ENCODE data around the gene GMDS. TPM values are rescaled to one million over a fixed set of nuclear protein-coding genes. Genes with fewer than 3 reads are reported as not detected.

The GMDS gene
- total and polyA plus RNA-seq, 2 experiments from 2014 or later, result 6.3 to 17.7 TPM

DNA sequence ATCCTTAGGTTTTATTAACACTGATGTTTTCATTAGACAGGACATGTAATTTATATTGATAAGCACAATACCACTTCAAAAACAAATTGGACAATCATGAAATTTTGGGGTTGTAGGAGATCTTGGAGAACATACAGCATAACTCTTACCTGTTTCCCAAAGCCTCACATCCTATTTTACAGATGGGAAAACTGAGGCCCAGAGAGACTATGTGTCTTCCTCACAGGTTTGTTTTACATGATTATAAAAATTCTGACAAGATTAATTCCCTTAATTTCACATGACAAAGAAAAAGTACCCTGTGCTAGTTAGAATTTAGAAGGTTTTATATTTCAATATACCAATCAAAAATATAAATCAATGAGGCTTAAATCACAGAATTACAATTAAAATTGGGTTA, 145.5 kb downstream of the GMDS start:
- Histone ChIP-seq H3K4me1 (ENCODE audit: low read depth) (no peaks in the 10 kb centered on the region), H3K4me3 (no peak overlapping the region), H3K27me3 (no peaks in the 10 kb centered on the region), H3K9me3 (ENCODE audit: low read depth) (no peaks in the 10 kb centered on the region), H3K36me3 (no peaks in the 10 kb centered on the region), H3K27ac (no peak overlapping the region)
- DNase-seq (ENCODE audit: low read depth in 1 of 2, low spot score in 1 of 2), result no peak
- TF ChIP-seq, protein P1, sequence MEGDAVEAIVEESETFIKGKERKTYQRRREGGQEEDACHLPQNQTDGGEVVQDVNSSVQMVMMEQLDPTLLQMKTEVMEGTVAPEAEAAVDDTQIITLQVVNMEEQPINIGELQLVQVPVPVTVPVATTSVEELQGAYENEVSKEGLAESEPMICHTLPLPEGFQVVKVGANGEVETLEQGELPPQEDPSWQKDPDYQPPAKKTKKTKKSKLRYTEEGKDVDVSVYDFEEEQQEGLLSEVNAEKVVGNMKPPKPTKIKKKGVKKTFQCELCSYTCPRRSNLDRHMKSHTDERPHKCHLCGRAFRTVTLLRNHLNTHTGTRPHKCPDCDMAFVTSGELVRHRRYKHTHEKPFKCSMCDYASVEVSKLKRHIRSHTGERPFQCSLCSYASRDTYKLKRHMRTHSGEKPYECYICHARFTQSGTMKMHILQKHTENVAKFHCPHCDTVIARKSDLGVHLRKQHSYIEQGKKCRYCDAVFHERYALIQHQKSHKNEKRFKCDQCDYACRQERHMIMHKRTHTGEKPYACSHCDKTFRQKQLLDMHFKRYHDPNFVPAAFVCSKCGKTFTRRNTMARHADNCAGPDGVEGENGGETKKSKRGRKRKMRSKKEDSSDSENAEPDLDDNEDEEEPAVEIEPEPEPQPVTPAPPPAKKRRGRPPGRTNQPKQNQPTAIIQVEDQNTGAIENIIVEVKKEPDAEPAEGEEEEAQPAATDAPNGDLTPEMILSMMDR (IDR thresholded peaks at IDR 0.05; ENCODE audit: low read depth, low read length), result no peak

DNA sequence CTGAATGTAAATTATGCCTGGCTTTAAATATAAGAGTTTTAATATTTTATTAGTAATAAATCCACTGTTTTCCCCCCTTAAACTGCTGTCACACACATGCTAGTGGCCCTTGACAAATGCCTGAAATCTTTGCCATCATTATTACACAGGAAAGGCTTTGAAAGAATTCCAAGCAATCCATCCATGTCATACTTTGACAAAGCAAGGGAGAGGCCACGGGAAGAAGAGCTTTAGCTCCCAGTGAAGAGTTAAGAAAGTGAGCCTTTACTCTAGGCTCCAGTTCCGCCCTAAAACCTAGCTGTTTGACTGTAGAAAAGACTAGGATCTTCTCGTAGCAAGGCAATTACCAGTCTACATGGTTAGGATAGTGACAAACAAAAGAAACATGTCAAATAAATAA, 147.9 kb downstream of the GMDS start:
- DNase-seq (ENCODE audit: low read depth in 1 of 2, low spot score in 1 of 2), result no peak
- Histone ChIP-seq H3K4me3 (no peak overlapping the region), H3K9me3 (ENCODE audit: low read depth) (no peaks in the 10 kb centered on the region), H3K27me3 (no peaks in the 10 kb centered on the region), H3K27ac (no peak overlapping the region), H3K4me1 (ENCODE audit: low read depth) (no peaks in the 10 kb centered on the region), H3K36me3 (no peaks in the 10 kb centered on the region)
- TF ChIP-seq, protein P1 (IDR thresholded peaks at IDR 0.05; ENCODE audit: low read depth, low read length), result no peak

DNA sequence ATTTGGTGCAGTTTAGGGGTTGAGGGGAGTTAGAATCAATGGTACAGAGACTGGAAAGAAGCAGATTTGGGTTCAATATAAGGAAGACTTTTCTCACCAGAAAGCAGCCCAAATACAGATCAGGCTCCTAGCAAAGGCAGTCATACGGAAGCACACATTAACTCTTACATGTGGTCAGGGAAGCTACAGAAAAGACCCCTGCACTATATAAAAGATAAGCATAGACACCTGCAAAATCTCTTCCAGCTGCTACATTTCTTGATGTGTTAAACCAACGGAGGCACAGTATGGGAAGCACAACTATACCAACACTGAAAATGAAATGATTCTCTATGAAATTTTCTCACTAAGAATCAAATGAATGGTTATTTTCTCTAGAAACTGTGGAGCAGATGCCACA, 150.8 kb downstream of the GMDS start:
- Histone ChIP-seq H3K27ac (no peak overlapping the region), H3K4me3 (no peak overlapping the region), H3K9me3 (ENCODE audit: low read depth) (no peaks in the 10 kb centered on the region), H3K4me1 (ENCODE audit: low read depth) (no peaks in the 10 kb centered on the region), H3K36me3 (no peaks in the 10 kb centered on the region), H3K27me3 (no peaks in the 10 kb centered on the region)
- no peak for DNase-seq (ENCODE audit: low read depth in 1 of 2, low spot score in 1 of 2)
- TF ChIP-seq, protein P1 (IDR thresholded peaks at IDR 0.05; ENCODE audit: low read depth, low read length), result no peak

DNA sequence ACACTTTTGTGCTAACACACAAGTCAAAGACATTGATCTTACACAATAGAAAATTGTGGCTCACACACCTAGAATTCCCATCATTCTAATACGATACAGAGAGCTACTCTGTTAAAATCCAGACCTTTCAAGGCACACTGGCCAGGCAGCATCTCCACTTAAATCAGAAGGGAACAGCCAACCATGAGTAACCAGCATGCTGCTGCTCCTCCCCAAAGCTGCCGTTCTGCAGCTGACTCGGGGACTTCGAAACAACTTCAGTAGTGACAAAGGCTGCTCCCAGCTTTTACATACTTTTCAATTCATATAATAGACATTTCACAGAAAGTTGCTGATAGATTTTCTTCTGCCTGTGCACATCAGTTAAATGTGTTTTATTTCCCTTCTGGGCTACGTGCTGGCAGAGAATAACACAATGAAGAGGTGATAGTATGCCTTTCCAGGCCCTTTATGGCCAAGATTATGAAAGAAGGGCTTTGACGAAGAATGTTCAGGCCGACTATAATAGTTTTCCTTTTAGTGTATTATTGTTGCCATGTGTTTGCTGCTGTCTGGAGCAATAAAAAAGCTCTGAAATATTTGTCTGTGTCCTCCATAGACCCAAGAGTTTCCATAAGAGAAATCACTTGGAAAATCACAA, 159.0 kb downstream of the GMDS start:
- Histone ChIP-seq H3K9me3 (ENCODE audit: low read depth) (no peaks in the 10 kb centered on the region), H3K4me1 (ENCODE audit: low read depth) (no peaks in the 10 kb centered on the region), H3K36me3 (no peaks in the 10 kb centered on the region), H3K4me3 (no peak overlapping the region), H3K27ac (no peak overlapping the region), H3K27me3 (no peaks in the 10 kb centered on the region)
- no peak for DNase-seq (ENCODE audit: low read depth in 1 of 2, low spot score in 1 of 2)
- TF ChIP-seq, protein P1 (IDR thresholded peaks at IDR 0.05; ENCODE audit: low read depth, low read length), result no peak

DNA sequence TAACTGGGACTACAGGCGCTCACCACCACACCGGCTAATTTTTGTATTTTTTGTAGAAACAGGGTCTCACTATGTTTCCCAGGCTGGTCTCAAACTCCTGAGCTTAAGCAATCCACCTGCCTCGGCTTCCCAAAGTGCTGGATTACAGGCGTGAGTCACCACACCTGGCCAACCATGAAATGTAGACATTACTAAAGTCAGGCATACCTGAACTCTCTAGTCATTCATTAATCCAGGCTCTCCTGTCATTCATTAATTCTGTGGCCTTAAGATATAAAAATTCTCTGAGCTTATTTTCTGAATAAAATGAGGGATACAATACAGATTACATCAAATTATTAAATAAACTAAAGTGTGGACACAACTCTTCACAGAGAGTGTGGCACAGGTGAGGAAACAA, 159.7 kb downstream of the GMDS start:
- TF ChIP-seq, protein P1 (IDR thresholded peaks at IDR 0.05; ENCODE audit: low read depth, low read length), result no peak
- Histone ChIP-seq H3K9me3 (ENCODE audit: low read depth) (no peaks in the 10 kb centered on the region), H3K36me3 (no peaks in the 10 kb centered on the region), H3K27me3 (no peaks in the 10 kb centered on the region), H3K4me3 (no peak overlapping the region), H3K4me1 (ENCODE audit: low read depth) (no peaks in the 10 kb centered on the region), H3K27ac (no peak overlapping the region)
- no peak for DNase-seq (ENCODE audit: low read depth in 1 of 2, low spot score in 1 of 2)
